ENCODE data around the gene HBD. TPM values are rescaled to one million over a fixed set of nuclear protein-coding genes. Genes with fewer than 3 reads are reported as not detected.
"Not testable (repeated sequence)": the region's sequence is repeated elsewhere in the genome, so short reads cannot be mapped to it uniquely, and the experiment has no call there.

The HBD gene
- total RNA-seq, 4 donors from 2014 or later, result 4.3 TPM; not detected in 3

GRCh38 chr11:5266609-5267008, 32.3 kb upstream of the HBD start:
- Histone ChIP-seq H3K9me3 (no peaks in the 10 kb centered on the region), H3K4me3 (no peak overlapping the region), H3K27ac (replicated peaks in 1 of 4) (no peak overlapping the region), H3K27me3 (no peaks in the 10 kb centered on the region), H3K4me1 (no peaks in the 10 kb centered on the region), H3K36me3 (no peaks in the 10 kb centered on the region)
- DNase-seq (ENCODE audit: extremely low spot score), result no peak
- TF ChIP-seq CTCF (IDR thresholded peaks at IDR 0.05), result no peak
- no peak for TF ChIP-seq EP300 (IDR thresholded peaks at IDR 0.05)
- no peak for TF ChIP-seq POLR2A (IDR thresholded peaks at IDR 0.05; ENCODE audit: low read depth)
- TF ChIP-seq POLR2AphosphoS5 (IDR thresholded peaks at IDR 0.05), result no peak
- intact Hi-C loops (cut with DNase I), result no loop called here

- intact Hi-C loops (cut with DNase I), result no loop called here
- WGBS, result 40% methylated on average over 2 of the region's 2 CpGs
- DNase-seq (ENCODE audit: extremely low spot score), result no peak
- no peak overlapping the region for H3K4me3 ChIP-seq
- H3K36me3 ChIP-seq, result no peaks in the 10 kb centered on the region
- no peak overlapping the region for H3K27ac ChIP-seq (replicated peaks in 1 of 4)
- no peaks in the 10 kb centered on the region for H3K27me3 ChIP-seq
- H3K4me1 ChIP-seq, result no peaks in the 10 kb centered on the region
- no peaks in the 10 kb centered on the region for H3K9me3 ChIP-seq
- TF ChIP-seq POLR2AphosphoS5 (IDR thresholded peaks at IDR 0.05) (no peak), CTCF (IDR thresholded peaks at IDR 0.05) (no peak), POLR2A (IDR thresholded peaks at IDR 0.05; ENCODE audit: low read depth) (no peak), EP300 (IDR thresholded peaks at IDR 0.05) (no peak)
These were observed 31.5 kb upstream of the HBD start for GRCh38 chr11:5265832-5266231.

GRCh38 chr11:5258543-5259262, 24.4 kb upstream of the HBD start:
- H3K9me3 ChIP-seq, result no peaks in the 10 kb centered on the region

DNA sequence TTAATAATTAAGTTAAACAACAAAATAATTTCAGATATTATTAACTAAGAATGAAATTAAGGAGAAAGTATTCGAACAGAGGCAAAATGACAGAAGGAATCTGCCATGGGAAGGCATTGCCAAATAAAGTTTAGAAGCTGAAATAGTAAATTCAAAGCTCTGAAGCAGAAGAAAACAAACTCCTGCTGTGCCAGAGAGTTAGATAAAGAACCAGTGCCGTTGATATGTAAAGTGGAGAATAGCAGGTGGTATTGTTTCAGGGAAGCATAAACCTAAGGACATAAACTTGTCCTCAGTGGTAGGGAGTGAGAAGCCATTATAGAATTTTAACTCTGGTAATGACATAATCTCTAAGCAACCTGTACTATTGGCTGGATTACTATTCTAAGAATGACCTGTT, 23.0 kb upstream of the HBD start:
- intact Hi-C loops (cut with DNase I), result no loop called here
- Histone ChIP-seq H3K4me1 (no peaks in the 10 kb centered on the region), H3K9me3 (no peaks in the 10 kb centered on the region), H3K4me3 (no peak overlapping the region), H3K36me3 (no peaks in the 10 kb centered on the region), H3K27ac (replicated peaks in 1 of 4) (no peak overlapping the region), H3K27me3 (no peaks in the 10 kb centered on the region)
- TF ChIP-seq POLR2AphosphoS5 (IDR thresholded peaks at IDR 0.05) (no peak), EP300 (IDR thresholded peaks at IDR 0.05) (no peak), CTCF (IDR thresholded peaks at IDR 0.05) (no peak), POLR2A (IDR thresholded peaks at IDR 0.05; ENCODE audit: low read depth) (no peak)
- no peak for DNase-seq (ENCODE audit: extremely low spot score)
- WGBS, result 24% methylated on average over 2 of the region's 2 CpGs

More at GRCh38 chr11:5258543-5259262, 24.4 kb upstream of the HBD start:
- H3K4me3 ChIP-seq, result no peak overlapping the region
- DNase-seq (ENCODE audit: extremely low spot score), result no peak
- TF ChIP-seq CTCF (IDR thresholded peaks at IDR 0.05) (no peak), POLR2AphosphoS5 (IDR thresholded peaks at IDR 0.05) (no peak), POLR2A (IDR thresholded peaks at IDR 0.05; ENCODE audit: low read depth) (no peak), EP300 (IDR thresholded peaks at IDR 0.05) (no peak)
- no peaks in the 10 kb centered on the region for H3K27me3 ChIP-seq
- no peaks in the 10 kb centered on the region for H3K4me1 ChIP-seq
- WGBS, result 73% methylated on average over 7 of the region's 7 CpGs
- H3K36me3 ChIP-seq, result no peaks in the 10 kb centered on the region
- H3K27ac ChIP-seq (replicated peaks in 1 of 4), result no peak overlapping the region
- intact Hi-C loops (cut with DNase I), result no loop called here

- 65% methylated on average over 4 of the region's 9 CpGs for WGBS
- H3K36me3 ChIP-seq; intact Hi-C loops (cut with DNase I); DNase-seq (ENCODE audit: extremely low spot score); H3K4me3 ChIP-seq; H3K4me1 ChIP-seq; H3K27me3 ChIP-seq; H3K9me3 ChIP-seq; H3K27ac ChIP-seq (replicated peaks in 1 of 4): not testable (repeated sequence)
These were observed 20.5 kb upstream of the HBD start, which contains the start of gene HBG2 for GRCh38 chr11:5254646-5255413. HBG2 (minus strand) TSS chr11:5254781; CDS start chr11:5254728, 53 bp downstream.

- H3K36me3 ChIP-seq; H3K27ac ChIP-seq (replicated peaks in 1 of 4); H3K9me3 ChIP-seq; H3K27me3 ChIP-seq; intact Hi-C loops (cut with DNase I); H3K4me1 ChIP-seq; H3K4me3 ChIP-seq; DNase-seq (ENCODE audit: extremely low spot score): not testable (repeated sequence)
- 62% methylated on average over 2 of the region's 2 CpGs for WGBS
These were observed 19.7 kb upstream of the HBD start for GRCh38 chr11:5254023-5254422.

DNA sequence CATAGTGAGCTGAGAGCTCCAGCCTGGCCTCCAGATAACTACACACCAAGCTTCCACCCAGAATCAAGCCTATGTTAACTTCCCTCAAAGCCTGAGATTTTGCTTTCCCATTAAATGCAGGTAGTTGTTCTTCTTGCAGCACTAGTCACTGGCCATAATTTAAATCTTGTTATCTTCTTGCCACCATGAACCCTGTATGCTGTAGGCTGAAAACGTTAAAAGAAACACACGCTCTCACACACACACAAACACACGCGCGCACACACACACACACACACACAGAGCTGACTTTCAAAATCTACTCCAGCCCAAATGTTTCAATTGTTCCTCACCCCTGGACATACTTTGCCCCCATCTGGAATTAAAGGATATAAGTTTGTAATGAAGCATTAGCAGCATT, 19.2 kb upstream of the HBD start:
- H3K9me3 ChIP-seq; H3K4me3 ChIP-seq; DNase-seq (ENCODE audit: extremely low spot score); H3K27me3 ChIP-seq; H3K27ac ChIP-seq (replicated peaks in 1 of 4); intact Hi-C loops (cut with DNase I); H3K36me3 ChIP-seq; H3K4me1 ChIP-seq: not testable (repeated sequence)
- WGBS, result 58% methylated on average over 5 of the region's 5 CpGs
